Thoracic aorta endothelial cell (primary cell): Measurements from ENCODE around the gene LAMA2. TPM values are rescaled to one million over a fixed set of nuclear protein-coding genes. Genes with fewer than 3 reads are reported as not detected.

ENCODE experiments used
- small RNA-seq: library from RNA; depleted of rRNA; stranded (forward); fragments of <200 nt; gene quantifications from one replicate; pipeline ENCODE3, GENCODE V24; 2012
- total RNA-seq: library from RNA; depleted of rRNA; stranded (reverse); fragments of >200 nt; gene quantifications from 2 replicates; pipeline ENCODE4 v1.2.3, GENCODE V29; 2012

Gene LAMA2, protein sequence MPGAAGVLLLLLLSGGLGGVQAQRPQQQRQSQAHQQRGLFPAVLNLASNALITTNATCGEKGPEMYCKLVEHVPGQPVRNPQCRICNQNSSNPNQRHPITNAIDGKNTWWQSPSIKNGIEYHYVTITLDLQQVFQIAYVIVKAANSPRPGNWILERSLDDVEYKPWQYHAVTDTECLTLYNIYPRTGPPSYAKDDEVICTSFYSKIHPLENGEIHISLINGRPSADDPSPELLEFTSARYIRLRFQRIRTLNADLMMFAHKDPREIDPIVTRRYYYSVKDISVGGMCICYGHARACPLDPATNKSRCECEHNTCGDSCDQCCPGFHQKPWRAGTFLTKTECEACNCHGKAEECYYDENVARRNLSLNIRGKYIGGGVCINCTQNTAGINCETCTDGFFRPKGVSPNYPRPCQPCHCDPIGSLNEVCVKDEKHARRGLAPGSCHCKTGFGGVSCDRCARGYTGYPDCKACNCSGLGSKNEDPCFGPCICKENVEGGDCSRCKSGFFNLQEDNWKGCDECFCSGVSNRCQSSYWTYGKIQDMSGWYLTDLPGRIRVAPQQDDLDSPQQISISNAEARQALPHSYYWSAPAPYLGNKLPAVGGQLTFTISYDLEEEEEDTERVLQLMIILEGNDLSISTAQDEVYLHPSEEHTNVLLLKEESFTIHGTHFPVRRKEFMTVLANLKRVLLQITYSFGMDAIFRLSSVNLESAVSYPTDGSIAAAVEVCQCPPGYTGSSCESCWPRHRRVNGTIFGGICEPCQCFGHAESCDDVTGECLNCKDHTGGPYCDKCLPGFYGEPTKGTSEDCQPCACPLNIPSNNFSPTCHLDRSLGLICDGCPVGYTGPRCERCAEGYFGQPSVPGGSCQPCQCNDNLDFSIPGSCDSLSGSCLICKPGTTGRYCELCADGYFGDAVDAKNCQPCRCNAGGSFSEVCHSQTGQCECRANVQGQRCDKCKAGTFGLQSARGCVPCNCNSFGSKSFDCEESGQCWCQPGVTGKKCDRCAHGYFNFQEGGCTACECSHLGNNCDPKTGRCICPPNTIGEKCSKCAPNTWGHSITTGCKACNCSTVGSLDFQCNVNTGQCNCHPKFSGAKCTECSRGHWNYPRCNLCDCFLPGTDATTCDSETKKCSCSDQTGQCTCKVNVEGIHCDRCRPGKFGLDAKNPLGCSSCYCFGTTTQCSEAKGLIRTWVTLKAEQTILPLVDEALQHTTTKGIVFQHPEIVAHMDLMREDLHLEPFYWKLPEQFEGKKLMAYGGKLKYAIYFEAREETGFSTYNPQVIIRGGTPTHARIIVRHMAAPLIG (N-terminal part only)
- total RNA-seq = 3.9 and 5.8 TPM in 2 replicates

DNA sequence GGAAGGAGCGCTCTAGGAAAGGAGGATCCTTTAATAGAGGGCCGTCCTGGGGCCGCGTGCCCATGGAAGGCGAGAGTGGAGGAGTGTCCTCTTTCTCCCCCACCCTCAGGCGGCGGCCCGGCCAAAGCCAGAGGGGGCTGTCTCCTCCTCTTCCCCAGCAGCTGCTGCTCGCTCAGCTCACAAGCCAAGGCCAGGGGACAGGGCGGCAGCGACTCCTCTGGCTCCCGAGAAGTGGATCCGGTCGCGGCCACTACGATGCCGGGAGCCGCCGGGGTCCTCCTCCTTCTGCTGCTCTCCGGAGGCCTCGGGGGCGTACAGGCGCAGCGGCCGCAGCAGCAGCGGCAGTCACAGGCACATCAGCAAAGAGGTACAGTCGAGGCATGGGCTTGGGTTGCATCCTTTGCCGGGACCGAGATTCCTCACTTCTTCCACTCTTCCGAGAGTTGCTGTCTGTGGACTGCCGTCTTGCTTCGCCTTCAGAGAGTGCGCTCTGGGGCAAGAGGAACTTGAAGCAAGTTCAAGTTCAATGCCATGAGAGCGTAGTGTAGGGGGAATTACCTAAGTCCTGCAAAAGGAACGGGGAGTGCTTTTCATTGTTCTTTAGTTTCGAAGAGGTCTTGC is at the start of gene LAMA2:
Gene LAMA2 (plus strand): TSS at position 148 of the 621 bp plus-strand sequence. CDS start 108 bp downstream, at position 256.

Small RNA genes within 50 kb of the gene (small RNA-seq; reads per million reads assigned to genes)
- gene RNU6-861P = not detected
